HepG2 (cell line): ENCODE results near the gene ADGRG6. TPM values are rescaled to one million over a fixed set of nuclear protein-coding genes. Genes with fewer than 3 reads are reported as not detected.
A peak's percentile ranks its signal among the peaks of the same experiment; 100 is the strongest.

Experiments used
- ATAC-seq: fragments of 200-7000 bp; cut with Tn5 transposase; 3 replicates; pipeline ENCODE4 v1.9.1; 2020; ENCODE audit warnings: mild to moderate bottlenecking, moderate library complexity
- BruUV-seq: library from RNA; stranded (reverse); fragments of 400-500 nt; replicated peaks from 2 replicates; lab custom pipeline; 2021; lab: Mats Ljungman, UMichigan
- CTCF ChIA-PET: fragments of 300-600 bp; formaldehyde crosslinking; extraction: SDS; loops from one replicate; lab custom pipeline; 2021; ENCODE audit warnings: low total read pairs, inconsistent platforms, low intra/inter-chr PET ratio; lab: Yijun Ruan, JAX
- POLR2A ChIA-PET: fragments of 350-600 bp; sonication (Branson Sonifier 250); formaldehyde crosslinking; loops from one replicate; lab custom pipeline; 2020; ENCODE audit warnings: antibody characterized with exemption, inconsistent platforms; lab: Yijun Ruan, JAX
- DNase-seq: peaks from one replicate; pipeline ENCODE4 v3.0.0-alpha.2; 2015; ENCODE audit warnings: low spot score
- FAIRE-seq: peaks from 3 replicates; lab custom pipeline; 2011; peaks lifted over from hg19 to GRCh38; lab: Jason Lieb, UNC
- H2AFZ ChIP-seq: one replicate; pipeline ENCODE4 v1.6.1; 2011; ENCODE audit warnings: low read length, inconsistent platforms
- H3K27ac ChIP-seq: fragments of 300-600 bp; 3 replicates; pipeline ENCODE4 v1.8.0; 2011; ENCODE audit warnings: mixed run types, mild to moderate bottlenecking, mixed read lengths, low read length, inconsistent platforms; ENCODE audit not compliant: insufficient read depth; ENCODE audit errors: extremely low read length
- H3K27me3 ChIP-seq, 2 experiments: fragments of 200-600 bp in 1 of 2; 2 replicates in 1 of 2; 3 replicates in 1 of 2; pipeline versions ENCODE4 v1.6.0 to v1.8.0; 2011; ENCODE audit warnings: low read length in 2 of 2, mild to moderate bottlenecking in 2 of 2, moderate library complexity in 2 of 2, inconsistent platforms in 1 of 2; ENCODE audit not compliant: insufficient read depth in 2 of 2, control insufficient read depth in 1 of 2
- H3K36me3 ChIP-seq, 2 experiments: fragments of 200-600 bp in 1 of 2; replicated peaks in 1 of 2; 2 replicates in 1 of 2; 3 replicates in 1 of 2; pipeline versions ENCODE4 v1.5.1 to v1.8.0; 2011; ENCODE audit warnings: low read length in 2 of 2, inconsistent platforms in 1 of 2; ENCODE audit not compliant: insufficient read depth in 2 of 2, control insufficient read depth in 1 of 2
- H3K4me1 ChIP-seq: 2 replicates; pipeline ENCODE4 v1.5.1; 2012; ENCODE audit warnings: low read length, inconsistent platforms; ENCODE audit not compliant: insufficient read depth
- H3K4me2 ChIP-seq: 2 replicates; pipeline ENCODE4 v1.6.0; 2011; ENCODE audit warnings: low read depth, low read length, inconsistent platforms
- H3K4me3 ChIP-seq, 3 experiments: fragments of 200-600 bp in 1 of 3; sonication (generic), shearing (Covaris generic) in 1 of 3; replicated peaks in 1 of 3; 2 replicates each; pipeline ENCODE4 v1.5.1; 2011 to 2016; ENCODE audit warnings: low read length in 3 of 3, inconsistent platforms in 2 of 3, low read depth in 2 of 3, mild to moderate bottlenecking in 2 of 3, control low read depth in 1 of 3, mixed read lengths in 1 of 3; ENCODE audit not compliant: insufficient read depth in 1 of 3
- H3K79me2 ChIP-seq: one replicate; pipeline ENCODE4 v1.6.1; 2011; ENCODE audit warnings: low read length, inconsistent platforms; ENCODE audit not compliant: insufficient read depth
- H3K9ac ChIP-seq: 2 replicates; pipeline ENCODE4 v1.6.0; 2011; ENCODE audit warnings: mild to moderate bottlenecking, low read depth, low read length, inconsistent platforms; ENCODE audit not compliant: insufficient read depth
- H3K9me3 ChIP-seq: 2 replicates; pipeline ENCODE4 v1.5.1; 2012; ENCODE audit warnings: mild to moderate bottlenecking, low read length
- H4K20me1 ChIP-seq: 2 replicates; pipeline ENCODE4 v1.6.0; 2011; ENCODE audit warnings: inconsistent platforms, mild to moderate bottlenecking, low read length, moderate library complexity; ENCODE audit not compliant: insufficient read depth
- CEBPZ ChIP-seq: IDR thresholded peaks from 2 replicates; pipeline ENCODE4 v1.6.1; 2012; ENCODE audit warnings: low read length, improper control_type of control experiment
- CTCF ChIP-seq: sonication (generic); formaldehyde crosslinking; IDR thresholded peaks from 2 replicates; pipeline ENCODE4 v1.5.0; 2020; ENCODE audit warnings: mild to moderate bottlenecking, missing genetic modification reagents, moderate library complexity
- LRRFIP1 ChIP-seq: sonication (generic); formaldehyde crosslinking; conservative IDR thresholded peaks from 2 replicates; pipeline ENCODE4 v1.4.0; 2020; ENCODE audit warnings: missing genetic modification reagents
- NFKBIZ ChIP-seq: IDR thresholded peaks from 2 replicates; pipeline ENCODE4 v1.6.1; 2018; ENCODE audit warnings: missing genetic modification reagents, missing compliant biosample characterization
- PAWR ChIP-seq: sonication (generic); formaldehyde crosslinking; IDR thresholded peaks from 2 replicates; pipeline ENCODE4 v1.4.0; 2020; ENCODE audit warnings: missing genetic modification reagents, mild to moderate bottlenecking, borderline replicate concordance
- POLR2AphosphoS5 ChIP-seq: IDR thresholded peaks from 2 replicates; pipeline ENCODE4 v1.6.1; 2012; ENCODE audit warnings: low read depth, low read length
- POLR2G ChIP-seq: fragments of 200-400 bp; formaldehyde crosslinking; IDR thresholded peaks from 2 replicates; pipeline ENCODE4 v1.6.1; 2018; ENCODE audit warnings: mild to moderate bottlenecking, low read depth, low read length, moderate library complexity
- RXRA ChIP-seq: sonication (generic); formaldehyde crosslinking; IDR thresholded peaks from 2 replicates; pipeline ENCODE4 v1.5.1; 2020; ENCODE audit warnings: missing genetic modification reagents
- SAP130 ChIP-seq: IDR thresholded peaks from 2 replicates; pipeline ENCODE4 v1.6.1; 2016; ENCODE audit warnings: low read depth
- ZFY ChIP-seq: sonication (generic); formaldehyde crosslinking; IDR thresholded peaks from 2 replicates; pipeline ENCODE4 v1.4.0; 2020; ENCODE audit warnings: missing genetic modification reagents
- ZIK1 ChIP-seq: sonication (generic); formaldehyde crosslinking; IDR thresholded peaks from 2 replicates; pipeline ENCODE4 v1.5.0; 2020; ENCODE audit warnings: mild to moderate bottlenecking, low read depth, missing genetic modification reagents, borderline replicate concordance
- ZNF138 ChIP-seq: sonication (generic); formaldehyde crosslinking; IDR thresholded peaks from 2 replicates; pipeline ENCODE4 v1.5.0; 2020; ENCODE audit warnings: mild to moderate bottlenecking, low read depth, missing genetic modification reagents
- ZNF3 ChIP-seq: IDR thresholded peaks from 2 replicates; pipeline ENCODE4 v1.7.0; 2017; ENCODE audit warnings: inconsistent platforms
- ZNF530 ChIP-seq: sonication (generic); formaldehyde crosslinking; IDR thresholded peaks from 2 replicates; pipeline ENCODE4 v1.5.0; 2020; ENCODE audit warnings: low read depth, mild to moderate bottlenecking, missing genetic modification reagents
- ZNF746 ChIP-seq: sonication (generic); formaldehyde crosslinking; IDR thresholded peaks from 2 replicates; pipeline ENCODE4 v1.8.0; 2022; ENCODE audit warnings: mild to moderate bottlenecking, missing genetic modification reagents
- ZSCAN25 ChIP-seq: sonication (generic); formaldehyde crosslinking; IDR thresholded peaks from 2 replicates; pipeline ENCODE4 v1.8.0; 2022; ENCODE audit warnings: mild to moderate bottlenecking, missing genetic modification reagents
- WGBS: methylation state at CpG from one replicate; pipeline ENCODE4 v1.1.6; 2017; ENCODE audit warnings: low lambda C conversion rate; 5-methylcytosine and 5-hydroxymethylcytosine counted together
- in situ Hi-C: cut with HindIII; loops from 2 replicates; pipeline ENCODE4 v1.10.0; 2017; ENCODE audit warnings: low pct_unique_long_range_greater_than_20kb; ENCODE audit not compliant: extremely low pct_ligation_motif_present
- intact Hi-C: fragments of 100-400 bp; cut with micrococcal nuclease; formaldehyde crosslinking; loops from one replicate; pipeline ENCODE4 v1.10.0; 2022; ENCODE audit not compliant: unreplicated experiment
- polyA plus RNA-seq, 8 experiments: library from polyadenylated mRNA; depleted of rRNA in 3 of 8; stranded (reverse) in 7 of 8; unstranded in 1 of 8; fragments of >200 nt; fragmentation: Illumina TruSeq in 4 of 8; extraction: Trizol in 4 of 8; gene quantifications; 2 replicates each; pipeline versions ENCODE4 v1.2.1 to v1.2.3, GENCODE V29; 2011 to 2016; ENCODE audit warnings: low read depth in 4 of 8, missing spikeins in 1 of 8, mixed read lengths in 1 of 8; ENCODE audit not compliant: insufficient read depth in 1 of 8
- total RNA-seq, 5 experiments: library from RNA; depleted of rRNA; stranded (reverse); fragments of >200 nt; fragmentation: Illumina TruSeq; extraction: Trizol; gene quantifications; 2 replicates each; pipeline ENCODE4 v1.2.3, GENCODE V29; 2016; ENCODE audit warnings: low read depth in 1 of 5

ADGRG6 gene
- total and polyA plus RNA-seq, 2 of the 13 experiments (the other 11 are each of a cell fraction or from before 2014, with no cell fraction given) = 129 to 249 TPM

- TF ChIP-seq ZNF138 (no peak), ZIK1 (no peak), SAP130 (peak; percentile 48), NFKBIZ (CRISPR knock-in tag) (0 out of 2 replicates have a peak, but pooled peaks have one; percentile 38)
Observed at GRCh38 chr6:142378138-142378875, 76.5 kb downstream of the ADGRG6 start (continued).

GRCh38 chr6:142380626-142381025, 78.8 kb downstream of the ADGRG6 start:
- H3K9ac ChIP-seq = no peak overlapping the region
- no peak overlapping the region for H2AFZ ChIP-seq
- BruUV-seq = no TSS peak
- H3K79me2 ChIP-seq = peaks cover 48% of the 10 kb centered on the region
- no peaks in the 10 kb centered on the region for H3K9me3 ChIP-seq
- ChIA-PET POLR2A (interaction anchor here (0.6 to 1.1 kb wide), 3 partner anchors 45 to 121 kb away, joined by 3 to 4 read pairs (median 3); partner anchors contain the start of gene ADGRG6), CTCF (no interaction called here)
- DNase-seq (no peak), FAIRE-seq (no peak), ATAC-seq (no peak)
- H3K27me3 ChIP-seq = no peaks in the 10 kb centered on the region
- intact Hi-C loops (no loop called here), in situ Hi-C loops (loop anchor here (10.0 kb wide), 1 partner anchor 216 kb away; no protein-coding TSS in a partner anchor)
- H3K4me2 ChIP-seq = no peak overlapping the region
- WGBS = 94% methylated on average over 4 of the region's 4 CpGs
- peaks cover 3 to 35% of the 10 kb centered on the region in 2 experiments; a peak in 4 of 5 replicates for H3K36me3 ChIP-seq
- no peak overlapping the region for H3K27ac ChIP-seq
- no peak overlapping the region for H3K4me3 ChIP-seq
- H4K20me1 ChIP-seq = no peaks in the 10 kb centered on the region
- peaks cover 64% of the 10 kb centered on the region for H3K4me1 ChIP-seq
- TF ChIP-seq PAWR (CRISPR knock-in tag) = no peak
- TF ChIP-seq CTCF (CRISPR knock-in tag) = no peak
- no peak for TF ChIP-seq CEBPZ
- no peak for TF ChIP-seq ZSCAN25
- 0 out of 2 replicates have a peak, but pooled peaks have one; percentile 24 for TF ChIP-seq POLR2AphosphoS5
- no peak for TF ChIP-seq ZNF746 (CRISPR knock-in tag)
- TF ChIP-seq ZNF530 (CRISPR knock-in tag) = no peak
- TF ChIP-seq RXRA (CRISPR knock-in tag) = no peak
- no peak for TF ChIP-seq LRRFIP1 (CRISPR knock-in tag)
- 0 out of 2 replicates have a peak, but pooled peaks have one; percentile 47 for TF ChIP-seq POLR2G
- peak; percentile 97 for TF ChIP-seq ZNF3
- TF ChIP-seq ZFY = no peak
